ENCODE data around the gene ASCL3.
"Not testable (repeated sequence)": the region's sequence is repeated elsewhere in the genome, so short reads cannot be mapped to it uniquely, and the experiment has no call there.

Gene ASCL3

DNA sequence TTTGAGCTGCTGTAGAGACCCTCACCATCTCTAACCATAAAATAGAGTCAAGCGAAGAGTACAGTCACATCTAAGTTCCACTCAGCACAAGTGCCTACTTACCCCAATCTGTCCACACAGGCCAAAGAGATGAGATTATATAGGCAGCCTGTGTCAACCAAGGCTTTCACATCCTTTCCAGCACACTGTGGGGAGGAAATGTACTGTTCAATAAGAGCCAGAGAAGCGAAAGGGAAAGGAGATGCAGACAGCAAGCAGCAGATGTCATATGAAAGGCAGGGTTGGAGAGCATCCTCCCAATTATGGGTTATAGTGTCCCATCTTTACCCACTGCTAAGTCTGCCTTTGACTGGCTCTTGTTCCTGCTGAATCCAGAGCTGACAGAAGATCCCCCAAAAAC, 44.6 kb upstream of the ASCL3 start:
- H3K4me1 ChIP-seq (ENCODE audit: low read length) = no peaks in the 10 kb centered on the region
- peak; percentile 24 for DNase-seq
- no peaks in the 10 kb centered on the region for H4K20me1 ChIP-seq (ENCODE audit: insufficient read depth, low read length)
- H3K4me2 ChIP-seq (ENCODE audit: low read depth, low read length) = no peak overlapping the region
- H3K79me2 ChIP-seq (ENCODE audit: low read length) = no peaks in the 10 kb centered on the region
- H3F3A ChIP-seq (ENCODE audit: insufficient read depth, low read length) = no peaks in the 10 kb centered on the region
- H2AFZ ChIP-seq (ENCODE audit: low read length) = no peak overlapping the region
- no peak overlapping the region for H3K27ac ChIP-seq (ENCODE audit: low read length)
- H3K9me2 ChIP-seq (replicated peaks; ENCODE audit: insufficient read depth, low read length) = no peaks in the 10 kb centered on the region
- H3K9ac ChIP-seq (ENCODE audit: low read length) = no peak overlapping the region
- H3K27me3 ChIP-seq (replicated peaks; ENCODE audit: insufficient read depth, low read length) = no peaks in the 10 kb centered on the region
- H3K4me3 ChIP-seq (ENCODE audit: low read length) = no peak overlapping the region
- no peaks in the 10 kb centered on the region for H3K9me3 ChIP-seq (replicated peaks; ENCODE audit: insufficient read depth, low read length)
- TF ChIP-seq EZH2phosphoT487 (IDR thresholded peaks at IDR 0.05; ENCODE audit: low read length) (no peak), EZH2 (optimal IDR thresholded peaks at IDR 0.05; ENCODE audit: low read depth, low read length) (no peak)
- TF ChIP-seq, protein P1, sequence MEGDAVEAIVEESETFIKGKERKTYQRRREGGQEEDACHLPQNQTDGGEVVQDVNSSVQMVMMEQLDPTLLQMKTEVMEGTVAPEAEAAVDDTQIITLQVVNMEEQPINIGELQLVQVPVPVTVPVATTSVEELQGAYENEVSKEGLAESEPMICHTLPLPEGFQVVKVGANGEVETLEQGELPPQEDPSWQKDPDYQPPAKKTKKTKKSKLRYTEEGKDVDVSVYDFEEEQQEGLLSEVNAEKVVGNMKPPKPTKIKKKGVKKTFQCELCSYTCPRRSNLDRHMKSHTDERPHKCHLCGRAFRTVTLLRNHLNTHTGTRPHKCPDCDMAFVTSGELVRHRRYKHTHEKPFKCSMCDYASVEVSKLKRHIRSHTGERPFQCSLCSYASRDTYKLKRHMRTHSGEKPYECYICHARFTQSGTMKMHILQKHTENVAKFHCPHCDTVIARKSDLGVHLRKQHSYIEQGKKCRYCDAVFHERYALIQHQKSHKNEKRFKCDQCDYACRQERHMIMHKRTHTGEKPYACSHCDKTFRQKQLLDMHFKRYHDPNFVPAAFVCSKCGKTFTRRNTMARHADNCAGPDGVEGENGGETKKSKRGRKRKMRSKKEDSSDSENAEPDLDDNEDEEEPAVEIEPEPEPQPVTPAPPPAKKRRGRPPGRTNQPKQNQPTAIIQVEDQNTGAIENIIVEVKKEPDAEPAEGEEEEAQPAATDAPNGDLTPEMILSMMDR (IDR thresholded peaks at IDR 0.05; ENCODE audit: low read length) = no peak
- H3K36me3 ChIP-seq (replicated peaks; ENCODE audit: insufficient read depth, low read length) = no peaks in the 10 kb centered on the region

DNA sequence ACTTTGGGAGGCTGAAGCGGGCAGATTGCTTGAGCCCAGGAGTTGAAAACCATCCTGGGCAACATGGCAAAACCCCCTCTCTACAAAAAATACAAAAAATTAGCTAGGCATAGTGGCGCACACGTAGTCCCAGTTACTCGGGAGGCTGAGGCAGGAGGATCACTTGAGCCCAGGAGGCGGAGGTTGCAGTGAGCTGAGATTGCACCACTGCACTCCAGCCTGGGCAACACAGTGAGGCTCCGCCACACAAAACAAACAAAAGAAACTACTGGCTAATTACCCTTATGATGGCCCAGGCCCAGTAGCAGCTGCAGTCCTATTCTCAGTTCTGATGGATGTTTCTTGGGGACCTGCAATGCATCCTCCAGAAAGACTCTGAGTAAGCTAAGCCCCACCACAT, 44.0 kb upstream of the ASCL3 start:
- not testable (repeated sequence) for H4K20me1 ChIP-seq (ENCODE audit: insufficient read depth, low read length); H3K4me3 ChIP-seq (ENCODE audit: low read length); H3K9me2 ChIP-seq (replicated peaks; ENCODE audit: insufficient read depth, low read length); H3K36me3 ChIP-seq (replicated peaks; ENCODE audit: insufficient read depth, low read length); H3F3A ChIP-seq (ENCODE audit: insufficient read depth, low read length); H3K27me3 ChIP-seq (replicated peaks; ENCODE audit: insufficient read depth, low read length); H3K79me2 ChIP-seq (ENCODE audit: low read length); H3K27ac ChIP-seq (ENCODE audit: low read length); H3K4me1 ChIP-seq (ENCODE audit: low read length); DNase-seq; H3K4me2 ChIP-seq (ENCODE audit: low read depth, low read length); H3K9ac ChIP-seq (ENCODE audit: low read length); H3K9me3 ChIP-seq (replicated peaks; ENCODE audit: insufficient read depth, low read length); H2AFZ ChIP-seq (ENCODE audit: low read length)

DNA sequence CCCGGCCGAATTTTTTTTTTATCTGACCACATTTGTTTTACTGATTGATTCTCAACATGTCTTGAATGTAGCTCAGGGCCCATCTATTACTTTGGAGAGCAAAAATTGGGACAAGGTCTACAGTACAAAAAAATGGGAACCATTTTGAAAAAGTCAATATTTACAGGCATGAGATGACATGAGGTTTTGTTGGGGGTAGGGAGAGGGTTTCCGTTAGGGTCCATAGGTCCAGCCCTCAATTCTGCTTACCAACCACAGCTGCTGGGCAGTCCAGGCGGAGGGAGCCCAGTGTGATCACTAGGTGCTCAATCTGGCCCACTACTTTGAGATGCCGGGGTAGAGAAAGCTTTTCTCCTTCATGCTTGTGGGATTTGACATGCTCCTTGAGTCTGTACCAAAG, 42.6 kb upstream of the ASCL3 start:
- Histone ChIP-seq H3K9me3 (replicated peaks; ENCODE audit: insufficient read depth, low read length) (no peaks in the 10 kb centered on the region), H3K79me2 (ENCODE audit: low read length) (no peaks in the 10 kb centered on the region), H3K27me3 (replicated peaks; ENCODE audit: insufficient read depth, low read length) (no peaks in the 10 kb centered on the region), H3K4me1 (ENCODE audit: low read length) (no peaks in the 10 kb centered on the region), H3K4me3 (ENCODE audit: low read length) (no peak overlapping the region), H3K36me3 (replicated peaks; ENCODE audit: insufficient read depth, low read length) (no peaks in the 10 kb centered on the region), H3K9ac (ENCODE audit: low read length) (no peak overlapping the region), H3K27ac (ENCODE audit: low read length) (no peak overlapping the region), H3K9me2 (replicated peaks; ENCODE audit: insufficient read depth, low read length) (no peaks in the 10 kb centered on the region), H3F3A (ENCODE audit: insufficient read depth, low read length) (no peaks in the 10 kb centered on the region), H2AFZ (ENCODE audit: low read length) (no peak overlapping the region), H4K20me1 (ENCODE audit: insufficient read depth, low read length) (no peaks in the 10 kb centered on the region), H3K4me2 (ENCODE audit: low read depth, low read length) (no peak overlapping the region)
- no peak for DNase-seq
- TF ChIP-seq EZH2 (optimal IDR thresholded peaks at IDR 0.05; ENCODE audit: low read depth, low read length) (no peak), EZH2phosphoT487 (IDR thresholded peaks at IDR 0.05; ENCODE audit: low read length) (no peak)
- TF ChIP-seq, protein P1 (IDR thresholded peaks at IDR 0.05; ENCODE audit: low read length) = no peak

DNA sequence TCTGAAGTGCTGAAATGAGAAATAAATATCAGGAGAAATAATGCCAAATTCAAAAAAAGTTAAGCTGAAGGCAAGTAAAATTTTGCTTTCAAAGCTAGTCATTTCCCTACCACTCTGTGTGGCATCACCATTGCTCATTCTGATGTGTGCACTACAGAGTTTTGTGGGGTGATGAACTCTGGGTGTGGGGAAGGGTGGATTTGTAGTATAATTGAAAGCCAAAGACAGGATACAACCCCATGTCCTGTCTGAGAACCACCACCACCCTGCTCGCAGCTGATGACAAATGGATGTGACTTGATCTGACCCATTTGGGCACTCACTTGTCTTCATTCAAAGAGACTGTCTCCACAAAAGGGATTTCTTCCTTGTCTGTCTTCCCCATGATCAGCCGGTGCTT, 40.7 kb upstream of the ASCL3 start:
- no peaks in the 10 kb centered on the region for H3K4me1 ChIP-seq (ENCODE audit: low read length)
- H3K9me3 ChIP-seq (replicated peaks; ENCODE audit: insufficient read depth, low read length) = no peaks in the 10 kb centered on the region
- no peaks in the 10 kb centered on the region for H3K79me2 ChIP-seq (ENCODE audit: low read length)
- TF ChIP-seq, protein P1 (IDR thresholded peaks at IDR 0.05; ENCODE audit: low read length) = no peak
- TF ChIP-seq EZH2phosphoT487 (IDR thresholded peaks at IDR 0.05; ENCODE audit: low read length) = no peak
- TF ChIP-seq EZH2 (optimal IDR thresholded peaks at IDR 0.05; ENCODE audit: low read depth, low read length) = no peak
- no peaks in the 10 kb centered on the region for H3F3A ChIP-seq (ENCODE audit: insufficient read depth, low read length)
- no peak overlapping the region for H3K27ac ChIP-seq (ENCODE audit: low read length)
- DNase-seq = no peak
- no peaks in the 10 kb centered on the region for H4K20me1 ChIP-seq (ENCODE audit: insufficient read depth, low read length)
- no peak overlapping the region for H3K4me3 ChIP-seq (ENCODE audit: low read length)
- H3K9me2 ChIP-seq (replicated peaks; ENCODE audit: insufficient read depth, low read length) = no peaks in the 10 kb centered on the region
- no peak overlapping the region for H3K9ac ChIP-seq (ENCODE audit: low read length)
- H3K27me3 ChIP-seq (replicated peaks; ENCODE audit: insufficient read depth, low read length) = no peaks in the 10 kb centered on the region
- H3K36me3 ChIP-seq (replicated peaks; ENCODE audit: insufficient read depth, low read length) = no peaks in the 10 kb centered on the region
- H3K4me2 ChIP-seq (ENCODE audit: low read depth, low read length) = no peak overlapping the region
- H2AFZ ChIP-seq (ENCODE audit: low read length) = no peak overlapping the region

Measured in MM.1S (cell line).